ENCODE measurements around the gene ELF4. TPM values are rescaled to one million over a fixed set of nuclear protein-coding genes. Genes with fewer than 3 reads are reported as not detected.

Gene ELF4
- total and polyA plus RNA-seq, 12 donors, result 2.7 to 16.7 (median 6.9) TPM

GRCh38 chrX:130025256-130025655 is 85.0 kb downstream of the ELF4 start:
- H3K4me3 ChIP-seq, result no peak overlapping the region
- no peaks in the 10 kb centered on the region for H3K9me3 ChIP-seq (replicated peaks in 1 of 3)
- H3K36me3 ChIP-seq (replicated peaks in 1 of 2), result peaks cover 0 to 39% of the 10 kb centered on the region in 2 donors
- H3K27me3 ChIP-seq, result no peaks in the 10 kb centered on the region
- TF ChIP-seq CTCF (IDR thresholded peaks at IDR 0.05) (no peak), POLR2A (IDR thresholded peaks at IDR 0.05) (no peak)
- peaks cover 0 to 6% of the 10 kb centered on the region in 2 donors for H3K4me1 ChIP-seq (replicated peaks in 1 of 2)
- no peak for DNase-seq
- 79 to 86% (median 82%) methylated on average over 13 to 19 of the region's 19 CpGs for WGBS, 4 donors
- H3K27ac ChIP-seq, result no peak overlapping the region
- intact Hi-C loops (cut with DNase I), result no loop called here

GRCh38 chrX:130024127-130024526 is 86.2 kb downstream of the ELF4 start:
- peak overlapping the region in 1 of 5 donors; percentile 45 for H3K27ac ChIP-seq

GRCh38 chrX:130020661-130021324 is 89.5 kb downstream of the ELF4 start:
- DNase-seq, result no peak
- Histone ChIP-seq H3K4me3 (no peak overlapping the region), H3K27me3 (no peaks in the 10 kb centered on the region), H3K9me3 (replicated peaks in 1 of 3) (no peaks in the 10 kb centered on the region), H3K27ac (no peak overlapping the region), H3K36me3 (replicated peaks in 1 of 2) (peaks cover 0 to 27% of the 10 kb centered on the region in 2 donors), H3K4me1 (replicated peaks in 1 of 2) (peaks cover 6 to 13% of the 10 kb centered on the region in 2 donors)
- TF ChIP-seq CTCF (IDR thresholded peaks at IDR 0.05) (no peak), POLR2A (IDR thresholded peaks at IDR 0.05) (no peak)
- WGBS, 4 donors, result 73 to 94% (median 80%) methylated on average over 8 to 15 of the region's 15 CpGs
- intact Hi-C loops (cut with DNase I), result loop anchor here in 1 of 2 donors (5.0 kb wide), 1 partner anchor 38 kb away; the partner anchor contains the start of gene BCORL1

More at GRCh38 chrX:130024127-130024526, 86.2 kb downstream of the ELF4 start:
- Histone ChIP-seq H3K27me3 (no peaks in the 10 kb centered on the region), H3K36me3 (replicated peaks in 1 of 2) (peaks cover 0 to 33% of the 10 kb centered on the region in 2 donors), H3K4me3 (no peak overlapping the region), H3K9me3 (replicated peaks in 1 of 3) (no peaks in the 10 kb centered on the region), H3K4me1 (replicated peaks in 1 of 2) (peaks cover 6 to 8% of the 10 kb centered on the region in 2 donors)
- WGBS, 4 donors, result 19 to 49% (median 32%) methylated on average over 3 to 9 of the region's 9 CpGs
- DNase-seq, result peak; percentile 58 to 89 (median 79)
- intact Hi-C loops (cut with DNase I), result loop anchor here in 1 of 2 donors (5.0 kb wide), 1 partner anchor 42 kb away; the partner anchor contains the start of gene BCORL1
- TF ChIP-seq POLR2A (IDR thresholded peaks at IDR 0.05), result no peak
- no peak for TF ChIP-seq CTCF (IDR thresholded peaks at IDR 0.05)

GRCh38 chrX:130018143-130018542 is 92.2 kb downstream of the ELF4 start:
- no peak for TF ChIP-seq CTCF (IDR thresholded peaks at IDR 0.05)
- TF ChIP-seq POLR2A (IDR thresholded peaks at IDR 0.05), result no peak
- Histone ChIP-seq H3K27me3 (no peaks in the 10 kb centered on the region), H3K9me3 (replicated peaks in 1 of 3) (no peaks in the 10 kb centered on the region), H3K4me1 (replicated peaks in 1 of 2) (peaks cover 0 to 13% of the 10 kb centered on the region in 2 donors), H3K36me3 (replicated peaks in 1 of 2) (peaks cover 0 to 21% of the 10 kb centered on the region in 2 donors), H3K27ac (no peak overlapping the region), H3K4me3 (no peak overlapping the region)
- no peak for DNase-seq
- intact Hi-C loops (cut with DNase I), result no loop called here
- WGBS, 4 donors, result 79 to 100% (median 89%) methylated on average over 1 of the region's 1 CpG
